Amygdala (tissue), 56 donors: ENCODE data around the gene CSTA.
"Not testable (repeated sequence)": the region's sequence is repeated elsewhere in the genome, so short reads cannot be mapped to it uniquely, and the experiment has no call there.

ENCODE experiments used
- DNase-seq, 56 donors: peaks; one replicate each; lab custom pipeline; 2025; lab: John Stamatoyannopoulos, UW

CSTA gene

DNA sequence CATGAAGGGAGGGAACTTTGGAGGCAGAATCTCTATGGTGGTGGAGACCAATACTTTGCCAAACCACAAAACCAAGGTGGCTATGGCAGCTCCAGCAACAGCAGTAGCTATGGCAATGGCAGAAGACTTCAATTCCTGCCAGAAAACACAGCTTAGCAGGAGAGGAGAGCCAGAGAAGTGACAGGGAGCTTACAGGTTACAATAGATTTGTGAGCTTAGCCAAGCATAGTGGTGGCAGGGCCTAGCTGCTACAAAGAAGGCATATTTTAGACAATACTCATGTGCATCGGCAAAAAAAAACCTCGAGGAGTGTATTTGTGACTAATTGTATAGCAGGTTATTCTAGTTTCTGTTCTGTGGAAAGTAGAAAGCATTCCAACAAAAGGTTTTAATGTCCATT is 6.4 kb upstream of the CSTA start:
- no peak for DNase-seq

DNA sequence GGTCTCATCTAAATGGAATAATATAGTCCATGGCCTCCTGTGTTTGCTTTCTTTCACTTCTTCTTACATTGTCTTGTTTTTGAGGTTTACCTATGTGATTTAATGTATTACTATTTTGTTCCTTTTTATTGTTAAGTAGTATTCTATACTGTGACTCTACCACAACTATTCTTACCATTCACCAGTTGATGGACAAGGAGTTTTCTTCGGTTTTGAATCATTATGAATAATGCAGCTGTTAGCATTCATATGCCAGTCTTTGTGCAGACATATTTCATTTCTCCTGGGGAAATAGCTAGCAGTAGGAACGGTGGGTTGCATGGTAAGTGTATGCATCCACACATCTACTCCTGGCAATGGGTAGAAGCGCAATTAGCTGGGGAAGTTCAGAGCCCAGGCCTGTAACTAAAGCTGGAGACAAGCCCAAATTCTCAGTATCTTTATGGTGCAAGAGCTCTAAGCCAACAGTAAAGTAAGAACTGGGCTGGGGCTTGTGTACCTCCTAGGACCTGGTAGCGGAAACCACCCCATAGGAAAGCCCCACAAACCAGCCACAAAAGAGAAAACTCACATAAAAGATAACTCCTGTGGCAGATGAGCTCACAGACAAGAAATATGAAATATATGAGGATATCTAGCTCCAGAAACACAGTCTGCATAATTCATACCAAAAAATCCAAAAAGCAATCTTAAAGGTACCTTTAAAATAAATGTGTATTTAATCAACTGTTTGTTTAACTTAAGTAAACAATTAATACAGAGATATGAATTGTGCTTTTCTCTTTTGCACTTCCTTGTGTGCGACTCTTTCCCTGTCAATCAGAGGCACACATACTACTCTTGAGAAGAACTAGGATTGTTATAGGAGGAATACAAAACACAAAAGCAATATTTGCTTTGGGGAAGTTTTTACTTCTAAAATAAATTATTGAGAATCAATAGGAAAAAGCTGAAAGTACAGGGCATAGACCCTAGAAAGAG is 2.7 kb upstream of the CSTA start:
- no peak for DNase-seq

DNA sequence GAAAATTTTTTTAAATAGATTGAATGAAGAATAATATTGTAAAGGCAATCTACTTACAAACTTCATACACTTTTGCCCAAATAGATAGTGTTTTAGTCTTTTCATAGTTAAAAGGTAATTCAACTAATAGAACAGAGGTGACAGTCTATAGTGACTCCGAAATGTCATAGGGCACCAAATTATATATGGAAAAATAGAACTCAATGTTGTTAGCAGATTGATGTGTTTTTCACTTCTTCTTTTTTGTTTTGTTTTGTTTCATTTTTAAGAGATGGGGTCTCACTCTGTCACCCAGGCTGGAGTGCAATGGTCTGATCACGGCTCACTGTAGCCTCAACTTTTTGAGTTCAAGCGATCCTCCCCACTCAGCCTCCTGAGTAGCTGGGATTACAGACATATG is 721 bp downstream of the CSTA start:
- DNase-seq = no peak

DNA sequence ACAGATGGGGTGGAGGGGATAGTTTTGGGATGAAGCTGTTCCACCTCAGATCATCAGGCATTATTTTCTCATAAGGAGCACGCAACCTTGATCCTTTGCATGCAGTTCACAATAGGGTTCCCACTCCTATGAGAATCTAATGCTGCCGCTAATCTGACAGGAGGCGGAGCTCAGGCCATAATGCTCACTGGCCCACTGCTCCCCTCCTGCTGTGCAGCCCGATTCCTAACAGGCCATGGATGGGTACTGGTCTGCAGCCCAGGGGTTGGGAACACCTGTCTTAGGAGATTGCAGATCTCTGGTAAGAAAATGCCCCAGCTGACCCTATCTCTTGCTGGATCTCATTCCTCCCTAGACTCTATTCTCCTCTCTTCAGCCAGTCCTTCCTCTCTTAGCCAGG is 6.8 kb downstream of the CSTA start:
- no peak for DNase-seq

DNA sequence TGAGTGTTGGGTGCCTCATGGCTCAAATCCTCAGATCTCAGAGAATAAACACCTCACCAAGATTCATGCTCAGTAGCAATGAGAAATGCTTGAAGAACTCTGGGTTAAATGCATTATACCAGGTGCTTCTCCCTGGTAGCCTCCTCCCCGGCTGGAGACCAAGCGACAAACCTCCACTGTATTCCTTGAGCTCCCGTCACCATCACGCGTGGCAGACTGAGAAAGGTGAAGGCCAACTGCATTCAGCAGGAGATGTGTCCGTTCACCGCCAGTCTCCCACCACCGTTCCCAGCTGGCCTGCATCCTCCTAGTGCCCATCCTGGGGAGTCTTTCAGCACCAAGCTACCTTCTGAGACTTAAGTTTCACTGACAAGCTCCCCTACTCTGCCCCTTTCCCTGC is 7.5 kb downstream of the CSTA start:
- no peak for DNase-seq

DNA sequence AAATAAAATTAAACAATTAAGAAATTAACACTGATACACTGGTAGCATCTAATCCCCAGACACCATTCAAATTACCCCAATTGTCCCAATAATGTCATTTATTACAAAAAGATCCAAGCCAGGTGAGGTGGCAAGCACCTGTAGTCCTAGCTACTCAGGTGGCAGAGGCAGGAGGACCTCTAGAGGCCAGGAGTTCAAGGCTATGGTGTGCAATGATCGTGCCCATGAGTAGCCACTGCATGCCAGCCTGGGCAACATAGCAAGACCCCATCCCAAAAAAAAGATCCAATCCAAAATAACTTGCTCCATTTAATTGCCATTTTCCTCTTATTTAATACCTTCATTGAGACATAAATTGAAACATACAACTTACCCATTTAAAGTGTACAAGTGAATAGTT is 17.8 kb downstream of the CSTA start:
- no peak for DNase-seq

DNA sequence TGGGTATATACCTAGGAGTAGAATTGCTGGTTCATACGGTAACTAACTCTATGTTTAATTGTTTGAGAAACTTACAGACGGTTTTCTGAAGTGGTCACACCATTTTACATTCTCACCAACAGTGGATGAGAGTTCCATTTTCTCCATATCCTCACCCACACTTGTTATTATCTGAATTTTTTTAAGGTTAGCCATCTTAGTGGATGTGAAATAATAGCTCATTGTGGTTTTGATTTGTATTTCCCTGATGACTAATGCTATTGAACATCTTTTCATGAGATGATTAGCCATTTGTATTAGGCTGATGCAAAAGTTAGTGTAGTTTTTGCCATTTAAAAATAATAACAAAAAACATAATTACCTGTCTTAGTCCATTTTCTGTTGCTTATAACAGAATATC is 18.6 kb downstream of the CSTA start:
- no peak for DNase-seq

DNA sequence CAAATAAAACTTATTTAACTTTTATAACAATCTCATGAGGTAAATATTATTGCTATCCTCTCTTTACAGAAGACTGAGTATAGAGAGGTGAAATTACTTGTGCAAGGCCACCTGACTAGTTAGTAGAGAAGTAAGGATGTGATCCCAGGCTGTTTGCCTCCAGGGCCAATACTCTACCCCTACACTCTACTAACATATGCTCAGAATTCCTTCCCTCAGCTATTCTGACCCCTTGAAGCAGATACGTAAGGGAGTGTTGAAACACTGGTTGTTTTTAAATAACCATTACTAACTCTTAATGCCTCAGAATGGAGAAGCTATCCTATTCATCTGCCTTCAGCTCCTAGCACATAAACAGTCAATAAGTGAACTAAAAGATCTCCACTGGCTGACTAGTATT is 24.1 kb downstream of the CSTA start:
- DNase-seq = no peak

DNA sequence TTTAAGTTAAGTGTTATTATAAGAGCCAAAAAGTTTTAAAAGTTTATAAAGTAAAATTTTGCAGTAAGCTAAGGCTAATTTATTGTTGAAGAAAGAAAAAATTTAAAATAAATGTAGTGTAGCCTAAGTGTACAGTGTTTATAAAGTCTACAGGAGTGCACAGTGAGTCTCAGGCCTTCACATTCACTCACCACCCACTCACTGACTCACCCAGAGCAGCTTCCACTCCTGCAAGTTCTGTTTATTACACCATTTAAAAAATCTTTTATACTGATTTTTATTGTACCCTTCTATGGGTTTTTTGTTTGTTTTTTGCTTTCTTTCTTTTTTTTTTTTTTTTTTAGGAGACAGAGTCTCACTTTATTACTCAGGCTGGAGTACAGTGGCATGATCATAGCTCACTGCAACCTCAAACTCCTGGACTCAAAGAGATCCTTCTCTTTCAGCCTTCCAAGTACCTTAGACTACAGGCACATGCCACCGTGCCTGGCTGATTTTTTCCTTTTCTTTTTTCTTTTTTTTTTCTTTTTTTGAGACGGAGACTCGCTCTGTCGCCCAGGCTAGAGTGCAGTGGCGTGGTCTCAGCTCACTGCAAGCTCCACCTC is 25.9 kb downstream of the CSTA start:
- peak in 1 of 56 donors; percentile 5 for DNase-seq

DNA sequence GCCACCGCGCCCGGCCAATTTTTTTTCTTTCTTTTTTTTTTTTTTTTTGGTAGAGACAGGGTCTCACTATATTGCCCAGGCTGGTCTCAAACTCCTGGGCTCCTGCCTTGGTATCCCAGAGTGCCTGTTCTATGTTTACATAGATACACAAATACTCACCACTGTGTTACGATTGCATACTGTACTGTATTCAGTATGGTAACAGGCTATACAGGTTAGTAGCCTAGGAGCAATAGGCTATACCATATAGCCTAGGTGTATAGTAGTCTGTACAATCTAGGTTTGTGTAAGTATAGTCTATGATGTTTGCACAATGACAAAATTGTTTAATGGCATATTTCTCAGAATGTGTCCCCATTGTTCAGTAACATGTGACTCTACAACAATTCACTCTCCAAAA is 26.6 kb downstream of the CSTA start:
- DNase-seq = no peak

DNA sequence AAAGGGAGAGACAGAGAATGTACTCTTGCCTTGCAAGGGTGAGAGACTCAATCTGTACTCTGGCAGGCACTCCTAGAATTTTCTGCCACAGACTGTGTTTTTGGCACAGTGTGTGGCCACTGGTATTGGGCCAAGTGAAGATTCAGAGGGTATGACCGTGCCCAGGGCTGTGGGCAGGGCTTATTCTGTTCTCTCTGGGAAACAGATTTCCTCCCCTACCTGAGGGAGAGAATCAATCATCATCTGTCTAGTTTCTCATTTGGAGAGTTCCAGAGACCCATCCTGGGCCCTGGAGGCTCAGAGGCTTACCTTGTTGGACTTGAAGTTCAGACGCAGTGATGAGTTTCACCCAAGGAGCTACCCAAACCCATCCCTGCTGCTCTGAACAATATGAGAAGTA is 28.2 kb downstream of the CSTA start:
- DNase-seq = no peak

DNA sequence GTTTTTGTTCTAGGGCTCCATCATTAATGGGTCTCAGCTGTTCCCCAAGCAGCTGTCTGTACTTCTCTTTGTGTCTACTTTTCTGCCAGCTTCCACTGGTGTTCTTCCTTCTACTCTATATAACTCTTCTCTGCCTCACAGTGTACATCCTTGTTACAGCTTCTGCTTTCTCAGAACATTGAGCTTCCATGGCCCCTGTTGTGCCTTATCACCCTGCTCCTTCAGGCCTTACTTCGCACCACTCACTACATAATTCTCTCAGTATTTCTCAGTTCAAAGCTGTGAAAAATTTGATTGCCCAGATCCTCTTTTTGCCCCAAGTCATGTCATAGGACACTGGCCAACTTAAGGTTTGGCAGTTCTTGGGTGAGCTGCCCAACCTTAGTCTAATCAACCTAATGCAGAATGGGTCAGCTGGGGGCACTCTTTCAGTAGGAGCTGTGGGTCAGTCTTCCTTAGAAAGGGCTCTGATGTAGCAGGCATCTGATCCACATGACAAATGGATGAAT is 28.9 kb downstream of the CSTA start:
- DNase-seq = no peak

DNA sequence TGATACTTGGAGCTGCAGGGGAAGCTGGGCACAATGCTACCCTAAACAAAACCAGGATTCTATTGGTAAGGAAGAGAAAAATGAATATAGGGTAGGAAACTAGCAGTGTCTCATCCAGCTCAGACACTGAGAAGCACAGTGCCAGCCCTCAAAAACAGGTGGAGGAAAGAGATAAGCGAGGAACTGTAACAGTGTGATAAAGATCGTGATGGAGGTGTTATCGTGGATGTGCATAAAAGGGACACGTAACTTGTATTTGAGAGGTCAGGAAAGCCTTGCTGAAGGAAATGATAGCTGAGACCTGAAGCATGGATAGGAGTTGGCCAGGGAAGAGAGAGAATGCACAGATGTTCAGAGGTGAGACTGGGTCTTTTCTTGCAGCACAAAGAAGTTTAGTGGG is 30.6 kb downstream of the CSTA start:
- DNase-seq = no peak

DNA sequence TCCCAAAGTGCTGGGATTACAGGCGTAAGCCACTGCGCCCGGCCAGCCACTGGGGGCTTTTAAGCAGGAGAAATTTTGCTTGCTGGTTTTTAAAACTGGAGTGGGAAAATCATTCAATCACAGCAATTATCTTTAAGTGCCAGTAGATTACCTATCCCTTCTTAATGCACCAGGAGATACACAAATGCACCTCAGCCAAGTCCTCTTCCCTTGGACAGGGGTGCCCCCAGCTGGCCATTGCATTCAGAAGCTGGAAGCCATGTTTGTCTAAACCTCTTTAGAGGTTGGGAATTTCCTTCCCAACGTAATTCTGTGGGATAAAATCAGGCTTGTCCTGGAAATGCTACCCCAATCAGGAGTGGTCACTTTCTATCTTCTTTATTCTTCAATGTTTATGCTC is 31.4 kb downstream of the CSTA start:
- DNase-seq = peak in 6 of 56 donors; percentile 0 to 6 (median 1)

DNA sequence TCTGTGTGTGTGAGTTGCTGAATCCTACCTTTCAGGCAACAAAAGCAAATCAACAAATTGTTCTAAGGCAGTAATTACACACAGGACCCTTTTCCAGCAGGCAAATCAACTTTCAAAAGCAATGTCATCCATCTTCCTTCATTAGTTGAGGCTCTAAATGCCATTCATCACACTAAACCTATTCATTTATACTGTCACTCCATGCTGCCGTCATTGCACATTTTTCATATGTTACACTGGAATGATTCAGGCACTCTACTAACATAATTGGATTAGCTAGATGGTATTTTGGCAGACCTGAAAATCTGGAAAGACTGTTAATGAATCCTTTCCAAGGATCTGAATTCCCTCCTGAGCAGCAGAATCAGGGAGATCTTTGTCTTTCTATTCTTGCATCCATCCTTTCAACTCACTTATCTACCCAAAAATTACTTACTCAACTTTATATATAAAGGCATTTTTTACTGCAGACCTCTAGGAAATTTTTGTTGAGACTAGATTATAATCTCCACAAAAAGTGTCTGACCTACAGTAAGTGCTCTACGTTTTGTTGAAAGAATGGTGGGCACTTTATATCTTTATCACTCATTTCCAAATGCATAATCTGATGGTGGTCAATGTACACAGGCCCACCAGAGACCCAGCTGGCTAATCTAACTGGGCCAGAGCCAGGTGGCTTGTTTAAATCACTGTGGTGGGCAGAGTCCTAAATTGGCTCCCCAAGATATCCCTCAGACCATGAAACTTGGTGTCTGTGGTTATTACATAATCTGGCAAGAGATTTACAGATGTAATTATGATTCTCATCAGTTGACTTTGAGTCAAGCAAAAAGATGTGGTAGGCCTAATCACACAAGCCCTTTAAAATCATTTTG is 33.0 kb downstream of the CSTA start:
- no peak for DNase-seq

DNA sequence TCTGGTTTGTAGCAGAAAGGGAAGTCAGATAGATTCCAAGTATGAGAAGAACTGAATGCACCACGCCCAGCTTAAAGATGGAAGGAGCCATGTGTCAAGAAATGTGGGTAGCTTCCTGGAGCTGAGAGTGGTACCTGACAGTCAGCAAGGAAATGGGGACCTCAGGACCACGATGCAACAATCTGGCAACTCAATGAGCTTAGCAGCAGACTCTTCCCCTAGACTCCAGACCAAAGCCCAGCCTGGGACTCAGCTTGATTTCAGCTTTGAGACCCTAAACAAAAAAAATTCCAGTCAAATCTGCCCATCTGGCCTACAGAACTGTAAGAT is 33.6 kb downstream of the CSTA start:
- DNase-seq = no peak

DNA sequence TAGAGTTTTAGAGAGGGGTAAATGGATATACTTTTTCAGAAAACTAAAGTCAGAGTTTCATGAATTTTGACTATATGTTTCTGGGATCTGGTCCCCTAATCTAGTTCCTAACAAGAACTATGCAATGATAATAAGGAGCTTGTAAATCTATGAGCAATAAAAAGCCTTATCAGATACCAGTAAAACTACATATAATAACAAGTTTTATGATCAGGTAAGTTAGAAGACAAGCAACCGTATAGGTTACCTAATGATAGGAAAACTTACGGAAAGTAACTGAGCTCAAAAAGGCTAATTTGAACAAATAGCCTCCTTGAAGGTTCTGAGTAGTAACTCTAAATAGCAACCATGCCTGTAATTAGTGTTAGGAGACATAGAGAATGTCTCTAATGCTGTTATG is 37.0 kb downstream of the CSTA start:
- no peak for DNase-seq

DNA sequence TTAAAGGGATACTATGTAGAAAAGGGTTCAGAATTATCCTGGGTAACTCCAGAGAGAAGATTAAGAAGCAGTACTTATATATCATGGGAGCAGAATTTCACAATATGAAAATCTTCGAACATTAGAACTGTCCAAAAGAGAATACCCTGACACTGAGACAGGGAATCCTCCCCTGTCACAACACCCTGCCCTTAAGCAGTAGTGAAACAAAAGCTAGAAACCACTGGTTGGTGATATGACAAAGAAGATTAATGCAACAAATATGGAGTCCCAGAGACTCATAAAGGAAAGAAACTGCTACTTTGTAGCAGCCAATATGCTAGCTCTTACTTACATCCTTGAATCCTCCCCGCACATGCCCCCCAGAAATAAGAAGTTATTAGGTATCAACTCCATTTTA is 39.4 kb downstream of the CSTA start:
- no peak for DNase-seq

DNA sequence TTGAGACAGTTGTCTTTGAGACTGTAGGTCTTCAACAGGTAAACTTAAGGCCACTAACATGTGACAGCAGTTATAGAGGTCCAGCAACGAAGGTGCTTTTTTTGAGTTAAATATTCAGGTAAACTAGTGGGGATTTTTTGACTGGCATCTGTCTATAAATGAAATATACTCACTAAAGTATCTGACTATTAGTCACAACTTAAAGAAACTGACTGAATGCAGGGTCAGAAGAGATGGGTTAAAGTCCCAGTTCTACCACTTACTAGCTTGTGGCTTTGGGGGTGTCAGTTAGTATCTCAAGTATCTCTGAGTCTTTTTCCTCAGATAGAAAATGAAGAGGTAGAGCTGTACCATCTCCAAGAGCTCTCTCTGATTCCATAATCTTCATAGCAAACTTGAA is 40.0 kb downstream of the CSTA start:
- DNase-seq = no peak

DNA sequence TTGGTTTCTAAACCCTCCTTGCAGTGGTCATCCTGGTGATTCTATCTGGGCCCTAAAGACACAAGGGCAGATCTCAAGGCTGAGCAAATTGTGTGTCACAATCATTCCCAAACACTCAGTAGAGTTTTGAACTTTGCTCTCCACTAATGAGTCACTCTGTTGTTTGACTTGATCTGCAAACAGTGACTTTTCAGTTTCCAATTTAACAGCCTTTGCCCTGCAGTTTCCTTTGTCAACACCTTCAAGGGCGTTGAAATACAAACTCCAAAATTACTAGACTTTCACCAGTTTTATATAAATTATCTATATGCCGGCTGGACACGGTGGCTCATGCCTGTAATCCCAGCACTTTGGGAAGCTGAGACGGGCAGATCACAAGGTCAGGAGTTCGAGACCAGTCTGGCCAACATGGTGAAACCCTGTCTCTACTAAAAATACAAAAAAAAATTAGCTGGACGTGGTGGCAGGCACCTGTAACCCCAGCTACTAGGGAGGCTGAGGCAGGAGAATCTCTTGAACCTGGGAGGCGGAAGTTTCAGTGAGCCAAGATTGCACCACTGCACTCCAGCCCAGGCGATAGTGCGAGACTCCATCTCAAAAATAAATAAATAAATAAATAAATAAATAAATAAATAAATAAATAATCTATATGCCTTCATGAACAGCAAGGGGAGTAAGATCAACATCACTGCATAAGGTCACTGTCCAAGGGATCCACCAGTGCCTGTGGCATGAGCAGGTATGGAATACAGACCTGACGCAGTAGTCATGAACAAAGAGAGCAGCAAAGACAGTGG is 40.7 kb downstream of the CSTA start:
- DNase-seq = not testable (repeated sequence)
